MM.1S (cell line): ENCODE measurements around the gene MTCL1.

Experiments used
- EZH2 ChIP-seq: fragments of 300-600 bp; sonication (generic); optimal IDR thresholded peaks from 2 replicates; pipeline ENCODE3; 2017; ENCODE audit warnings: low read depth, mild to moderate bottlenecking, antibody characterized with exemption, low read length, mixed read lengths
- EZH2phosphoT487 ChIP-seq: fragments of 300-600 bp; sonication (generic); IDR thresholded peaks from 2 replicates; pipeline ENCODE4 v1.6.1; 2018; ENCODE audit warnings: antibody characterized with exemption, low read length
- TF ChIP-seq, protein P1 (sequence below): fragments of 300-600 bp; sonication (generic); IDR thresholded peaks from 2 replicates; pipeline ENCODE4 v1.5.1; 2016; ENCODE audit warnings: antibody characterized with exemption, low read length, mixed read lengths

DNA sequence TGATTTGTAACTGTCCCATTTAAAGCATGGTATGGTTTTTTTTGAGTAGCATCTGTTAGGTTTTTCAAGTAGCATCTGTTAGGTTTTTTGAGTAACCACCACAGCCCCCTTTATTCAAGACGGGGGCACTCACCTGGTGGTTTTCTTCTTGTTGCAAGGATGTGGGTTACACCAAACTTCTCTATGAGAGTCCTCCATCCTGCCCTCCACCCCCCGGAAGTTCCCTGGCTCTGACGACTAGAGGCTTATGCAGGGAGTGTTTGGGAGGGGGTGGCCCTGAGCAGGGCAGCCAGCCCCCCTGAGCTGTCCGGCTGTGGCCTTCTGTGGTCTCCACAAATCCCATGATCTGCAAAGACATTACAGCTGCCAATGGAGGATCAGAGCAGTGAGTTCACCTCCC lies 39.3 kb downstream of the MTCL1 start:
- TF ChIP-seq, protein P1, sequence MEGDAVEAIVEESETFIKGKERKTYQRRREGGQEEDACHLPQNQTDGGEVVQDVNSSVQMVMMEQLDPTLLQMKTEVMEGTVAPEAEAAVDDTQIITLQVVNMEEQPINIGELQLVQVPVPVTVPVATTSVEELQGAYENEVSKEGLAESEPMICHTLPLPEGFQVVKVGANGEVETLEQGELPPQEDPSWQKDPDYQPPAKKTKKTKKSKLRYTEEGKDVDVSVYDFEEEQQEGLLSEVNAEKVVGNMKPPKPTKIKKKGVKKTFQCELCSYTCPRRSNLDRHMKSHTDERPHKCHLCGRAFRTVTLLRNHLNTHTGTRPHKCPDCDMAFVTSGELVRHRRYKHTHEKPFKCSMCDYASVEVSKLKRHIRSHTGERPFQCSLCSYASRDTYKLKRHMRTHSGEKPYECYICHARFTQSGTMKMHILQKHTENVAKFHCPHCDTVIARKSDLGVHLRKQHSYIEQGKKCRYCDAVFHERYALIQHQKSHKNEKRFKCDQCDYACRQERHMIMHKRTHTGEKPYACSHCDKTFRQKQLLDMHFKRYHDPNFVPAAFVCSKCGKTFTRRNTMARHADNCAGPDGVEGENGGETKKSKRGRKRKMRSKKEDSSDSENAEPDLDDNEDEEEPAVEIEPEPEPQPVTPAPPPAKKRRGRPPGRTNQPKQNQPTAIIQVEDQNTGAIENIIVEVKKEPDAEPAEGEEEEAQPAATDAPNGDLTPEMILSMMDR = no peak
- TF ChIP-seq EZH2 (no peak), EZH2phosphoT487 (no peak)
